OCI-LY3 (cell line): ENCODE results near the gene STUB1.

Experiments used
- H2AFZ ChIP-seq: fragments of 200-600, 300-600 bp; shearing (Covaris generic); 2 replicates; pipeline ENCODE4 v1.6.0; 2014; ENCODE audit warnings: antibody characterized with exemption, low read depth, low read length
- H3K27ac ChIP-seq: fragments of 200-600, 300-600 bp; sonication (generic); 2 replicates; pipeline ENCODE4 v1.5.1; 2014; ENCODE audit warnings: mild to moderate bottlenecking, low read length, moderate library complexity, mixed read lengths
- H3K27me3 ChIP-seq: fragments of 200-600, 300-600 bp; sonication (generic); 2 replicates; pipeline ENCODE4 v1.6.1; 2014; ENCODE audit warnings: low read depth, low read length, mixed read lengths
- H3K36me3 ChIP-seq: fragments of 200-600, 300-600 bp; sonication (generic); replicated peaks from 2 replicates; pipeline ENCODE3; 2014; ENCODE audit warnings: low read depth, low read length, mixed read lengths
- H3K4me1 ChIP-seq: fragments of 300-600, 200-600 bp; sonication (generic); 2 replicates; pipeline ENCODE4 v1.6.1; 2014; ENCODE audit warnings: low read length, mixed read lengths
- H3K4me2 ChIP-seq: fragments of 200-600, 300-600 bp; sonication (generic); 2 replicates; pipeline ENCODE4 v1.6.1; 2014; ENCODE audit warnings: low read length, mixed read lengths
- H3K4me3 ChIP-seq: fragments of 300-600, 200-600 bp; sonication (generic); 2 replicates; pipeline ENCODE4 v1.5.1; 2014; ENCODE audit warnings: antibody characterized with exemption, mild to moderate bottlenecking, low read length, moderate library complexity
- H3K79me2 ChIP-seq: fragments of 300-600, 200-600 bp; shearing (Covaris generic); 2 replicates; pipeline ENCODE4 v1.6.1; 2014; ENCODE audit warnings: mild to moderate bottlenecking, low read length, mixed read lengths
- H3K9ac ChIP-seq: fragments of 300-600, 200-600 bp; shearing (Covaris generic); 2 replicates; pipeline ENCODE4 v1.6.0; 2014; ENCODE audit warnings: mild to moderate bottlenecking, low read length, moderate library complexity
- H3K9me3 ChIP-seq: fragments of 200-600, 300-600 bp; shearing (Covaris generic); 2 replicates; pipeline ENCODE4 v1.6.1; 2014; ENCODE audit warnings: low read length, mixed read lengths; ENCODE audit not compliant: insufficient read depth
- H4K20me1 ChIP-seq: fragments of 200-600, 300-600 bp; sonication (generic); 2 replicates; pipeline ENCODE4 v1.6.1; 2016; ENCODE audit warnings: low read length, mixed read lengths; ENCODE audit not compliant: insufficient read depth
- EZH2phosphoT487 ChIP-seq: fragments of 200-600 bp; shearing (Covaris generic); IDR thresholded peaks from 2 replicates; pipeline ENCODE4 v1.6.1; 2018; ENCODE audit warnings: antibody characterized with exemption, mixed run types, low read depth
- TF ChIP-seq, protein P1 (sequence below): fragments of 200-600, 300-600 bp; sonication (generic); IDR thresholded peaks from 2 replicates; pipeline ENCODE4 v1.5.1; 2014; ENCODE audit warnings: antibody characterized with exemption, low read length, low read depth

STUB1 gene

GRCh38 chr16:659618-660017 is 20.6 kb upstream of the STUB1 start:
- Histone ChIP-seq H3K27me3 (no peaks in the 10 kb centered on the region), H3K4me1 (peaks cover 3% of the 10 kb centered on the region; the same call in 1 of the 2 replicates), H3K9me3 (no peaks in the 10 kb centered on the region), H2AFZ (no peak overlapping the region), H3K9ac (no peak overlapping the region), H3K4me3 (no peak overlapping the region), H4K20me1 (no peaks in the 10 kb centered on the region), H3K4me2 (no peak overlapping the region), H3K27ac (no peak overlapping the region), H3K36me3 (peaks cover 4% of the 10 kb centered on the region), H3K79me2 (no peaks in the 10 kb centered on the region)
- TF ChIP-seq, protein P1, sequence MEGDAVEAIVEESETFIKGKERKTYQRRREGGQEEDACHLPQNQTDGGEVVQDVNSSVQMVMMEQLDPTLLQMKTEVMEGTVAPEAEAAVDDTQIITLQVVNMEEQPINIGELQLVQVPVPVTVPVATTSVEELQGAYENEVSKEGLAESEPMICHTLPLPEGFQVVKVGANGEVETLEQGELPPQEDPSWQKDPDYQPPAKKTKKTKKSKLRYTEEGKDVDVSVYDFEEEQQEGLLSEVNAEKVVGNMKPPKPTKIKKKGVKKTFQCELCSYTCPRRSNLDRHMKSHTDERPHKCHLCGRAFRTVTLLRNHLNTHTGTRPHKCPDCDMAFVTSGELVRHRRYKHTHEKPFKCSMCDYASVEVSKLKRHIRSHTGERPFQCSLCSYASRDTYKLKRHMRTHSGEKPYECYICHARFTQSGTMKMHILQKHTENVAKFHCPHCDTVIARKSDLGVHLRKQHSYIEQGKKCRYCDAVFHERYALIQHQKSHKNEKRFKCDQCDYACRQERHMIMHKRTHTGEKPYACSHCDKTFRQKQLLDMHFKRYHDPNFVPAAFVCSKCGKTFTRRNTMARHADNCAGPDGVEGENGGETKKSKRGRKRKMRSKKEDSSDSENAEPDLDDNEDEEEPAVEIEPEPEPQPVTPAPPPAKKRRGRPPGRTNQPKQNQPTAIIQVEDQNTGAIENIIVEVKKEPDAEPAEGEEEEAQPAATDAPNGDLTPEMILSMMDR, result no peak
- no peak for TF ChIP-seq EZH2phosphoT487

DNA sequence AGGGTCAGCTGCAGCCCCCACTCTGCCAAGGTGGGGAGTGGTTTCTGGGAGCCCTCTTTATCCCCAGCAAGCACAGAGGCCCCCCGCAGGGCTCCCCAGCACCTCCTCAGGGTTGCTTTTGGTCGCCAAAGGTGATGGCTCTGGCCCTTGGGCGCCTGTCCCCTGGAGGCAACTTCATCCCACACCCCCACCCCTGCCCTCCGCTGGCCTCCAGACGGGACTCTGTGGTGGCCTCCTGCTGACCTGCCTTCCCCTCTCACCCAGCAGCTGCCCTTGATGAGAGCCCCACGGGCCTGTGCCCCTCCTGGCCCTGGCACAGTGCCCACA is 20.1 kb upstream of the STUB1 start:
- Histone ChIP-seq H3K4me3 (no peak overlapping the region), H3K79me2 (no peaks in the 10 kb centered on the region), H3K9ac (no peak overlapping the region), H3K4me2 (no peak overlapping the region), H3K4me1 (peaks cover 3% of the 10 kb centered on the region; the same call in 1 of the 2 replicates), H2AFZ (no peak overlapping the region), H4K20me1 (no peaks in the 10 kb centered on the region), H3K9me3 (no peaks in the 10 kb centered on the region), H3K27ac (no peak overlapping the region), H3K36me3 (peaks cover 4% of the 10 kb centered on the region), H3K27me3 (no peaks in the 10 kb centered on the region)
- TF ChIP-seq, protein P1, result no peak
- TF ChIP-seq EZH2phosphoT487, result no peak

DNA sequence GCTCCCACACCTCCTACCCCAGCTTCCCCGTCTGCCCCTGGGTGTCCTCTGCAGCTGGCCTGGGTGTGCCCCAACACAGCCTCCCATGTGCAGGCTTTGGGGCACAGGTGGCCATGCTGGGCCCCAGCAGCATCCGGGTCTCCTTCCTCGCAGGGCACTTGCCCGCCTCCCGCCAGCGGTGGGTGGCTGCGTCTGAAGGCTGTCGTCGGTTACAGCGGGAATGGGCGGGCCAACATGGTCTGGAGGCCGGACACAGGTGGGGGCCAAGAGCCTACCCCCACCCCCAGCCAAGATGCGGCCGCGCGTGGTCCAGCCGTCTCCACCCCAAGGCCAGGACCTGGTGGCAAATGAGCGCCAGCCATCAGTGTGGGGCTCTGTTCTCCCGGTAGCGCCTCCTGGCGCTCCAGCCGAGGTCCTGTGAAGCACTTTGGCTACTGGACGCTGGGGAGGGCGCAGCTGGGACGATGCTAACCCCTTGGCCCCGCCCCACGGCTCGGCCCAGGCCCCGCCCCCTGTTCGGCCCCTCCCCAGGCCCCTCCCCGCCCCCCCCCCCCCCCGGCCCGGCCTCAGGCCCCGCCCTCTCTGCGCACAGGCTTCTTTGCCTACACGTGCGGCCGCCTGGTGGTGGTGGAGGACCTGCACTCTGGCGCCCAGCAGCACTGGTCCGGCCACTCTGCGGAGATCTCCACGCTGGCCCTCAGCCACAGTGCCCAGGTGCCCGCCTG is 19.6 kb upstream of the STUB1 start:
- H3K79me2 ChIP-seq, result no peaks in the 10 kb centered on the region
- H3K27ac ChIP-seq, result no peak overlapping the region
- H3K4me1 ChIP-seq, result peaks cover 3% of the 10 kb centered on the region; the same call in 1 of the 2 replicates
- H3K9ac ChIP-seq, result no peak overlapping the region
- no peaks in the 10 kb centered on the region for H4K20me1 ChIP-seq
- TF ChIP-seq, protein P1, result peak; percentile 25
- no peak for TF ChIP-seq EZH2phosphoT487
- H3K36me3 ChIP-seq, result peaks cover 4% of the 10 kb centered on the region
- H3K4me2 ChIP-seq, result 0 out of 2 replicates have a peak overlapping the region, but pooled peaks have one; percentile 12
- H3K9me3 ChIP-seq, result no peaks in the 10 kb centered on the region
- no peak overlapping the region for H3K4me3 ChIP-seq
- no peak overlapping the region for H2AFZ ChIP-seq
- no peaks in the 10 kb centered on the region for H3K27me3 ChIP-seq

DNA sequence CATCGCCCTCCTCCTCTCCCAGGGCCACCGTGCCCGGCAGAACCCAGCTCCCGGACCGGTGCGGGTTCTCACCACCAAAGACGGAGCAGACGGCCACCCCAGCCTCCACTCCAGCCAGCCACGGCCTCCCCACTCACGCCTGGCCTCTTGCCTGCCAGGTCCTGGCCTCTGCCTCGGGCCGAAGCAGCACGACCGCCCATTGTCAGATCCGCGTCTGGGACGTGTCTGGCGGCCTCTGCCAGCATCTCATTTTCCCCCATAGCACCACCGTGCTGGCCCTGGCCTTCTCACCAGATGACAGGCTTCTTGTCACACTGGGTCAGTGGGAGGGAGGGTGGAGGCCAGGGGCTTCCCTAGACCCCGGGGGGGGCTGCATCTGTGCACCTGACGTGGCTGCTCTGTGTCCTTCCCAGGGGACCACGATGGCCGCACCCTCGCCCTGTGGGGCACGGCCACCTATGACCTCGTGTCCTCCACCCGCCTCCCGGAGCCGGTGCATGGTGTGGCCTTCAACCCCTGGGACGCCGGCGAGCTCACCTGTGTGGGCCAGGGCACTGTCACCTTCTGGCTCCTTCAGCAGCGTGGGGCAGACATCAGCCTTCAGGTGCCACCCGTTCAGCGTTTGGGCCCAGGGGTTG is 18.9 kb upstream of the STUB1 start:
- Histone ChIP-seq H3K79me2 (no peaks in the 10 kb centered on the region), H3K27me3 (no peaks in the 10 kb centered on the region), H3K36me3 (peaks cover 4% of the 10 kb centered on the region), H2AFZ (no peak overlapping the region), H3K4me1 (peaks cover 3% of the 10 kb centered on the region; the same call in 1 of the 2 replicates), H3K9me3 (no peaks in the 10 kb centered on the region), H3K9ac (no peak overlapping the region), H3K27ac (no peak overlapping the region), H3K4me2 (0 out of 2 replicates have a peak overlapping the region, but pooled peaks have one; percentile 12), H3K4me3 (no peak overlapping the region), H4K20me1 (no peaks in the 10 kb centered on the region)
- TF ChIP-seq, protein P1, result no peak; the same call in 1 of the 2 replicates
- no peak for TF ChIP-seq EZH2phosphoT487
